KG1 (cell line): ENCODE data around the gene HSPA12B.

ENCODE experiments used
- DNase-seq: peaks from one replicate; lab custom pipeline; 2025; lab: John Stamatoyannopoulos, UW

Gene HSPA12B

GRCh38 chr20:3729811-3730540, 2.5 kb upstream of the HSPA12B start:
- no peak for DNase-seq

- no peak for DNase-seq
These were observed 1.4 kb upstream of the HSPA12B start for GRCh38 chr20:3730803-3731672.

DNA sequence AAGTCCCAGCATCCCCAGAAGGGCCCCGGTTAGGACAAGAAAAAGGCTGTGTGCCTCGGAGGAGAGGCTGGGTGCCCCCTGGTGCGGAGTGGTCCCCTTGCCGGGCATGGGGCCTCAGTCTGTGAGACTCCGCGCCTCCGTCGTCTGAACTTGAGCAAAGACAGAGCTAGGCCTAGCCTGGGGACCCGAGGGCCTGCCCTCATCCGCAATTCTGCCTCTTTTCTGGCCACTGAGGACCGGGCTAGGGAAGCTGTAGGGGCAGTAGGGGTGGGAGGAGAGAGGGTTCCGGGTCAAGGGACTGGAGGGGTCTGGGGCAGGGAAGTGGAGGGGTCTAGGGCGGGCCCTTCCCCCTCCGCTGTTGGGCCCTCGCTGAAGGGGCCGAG, 550 bp upstream of the HSPA12B start:
- DNase-seq: no peak

- DNase-seq: no peak
These were observed 872 bp downstream of the HSPA12B start for GRCh38 chr20:3733119-3733995.

DNA sequence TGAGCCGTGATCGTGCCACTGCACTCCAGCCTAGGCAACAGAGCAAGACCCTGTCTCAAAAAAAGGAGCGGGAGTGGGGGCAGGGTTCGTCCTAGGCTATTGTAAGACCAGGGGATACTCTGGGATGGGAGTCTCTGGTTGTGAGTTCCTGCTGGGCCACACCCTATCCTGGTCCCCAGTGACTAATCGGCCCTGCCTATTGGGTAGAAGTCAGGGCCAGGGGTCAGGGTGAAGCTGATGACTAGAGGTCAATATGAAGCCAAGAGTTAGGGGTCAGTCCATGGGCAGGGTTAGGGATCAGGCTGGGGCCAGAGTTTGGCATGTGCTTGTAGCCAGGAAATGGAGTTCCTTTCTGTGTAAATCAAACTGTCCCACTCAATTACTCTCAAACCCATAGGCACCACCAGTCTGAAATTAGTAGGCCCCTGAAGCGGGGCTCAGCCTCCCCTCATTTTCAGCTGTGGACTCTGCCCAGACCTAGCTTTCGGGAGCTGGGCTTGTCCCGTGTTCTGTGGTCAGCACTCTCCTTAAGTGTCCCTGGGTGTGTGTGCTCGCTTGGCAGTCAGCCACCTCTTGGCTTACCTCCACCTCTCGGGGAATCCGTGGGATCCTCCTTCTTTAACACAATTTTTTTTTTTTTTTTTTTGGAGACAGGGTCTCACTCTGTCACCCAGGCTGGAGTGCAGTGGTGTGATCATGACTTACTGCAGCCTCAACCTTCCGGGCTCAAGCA, 1.8 kb downstream of the HSPA12B start:
- no peak for DNase-seq

DNA sequence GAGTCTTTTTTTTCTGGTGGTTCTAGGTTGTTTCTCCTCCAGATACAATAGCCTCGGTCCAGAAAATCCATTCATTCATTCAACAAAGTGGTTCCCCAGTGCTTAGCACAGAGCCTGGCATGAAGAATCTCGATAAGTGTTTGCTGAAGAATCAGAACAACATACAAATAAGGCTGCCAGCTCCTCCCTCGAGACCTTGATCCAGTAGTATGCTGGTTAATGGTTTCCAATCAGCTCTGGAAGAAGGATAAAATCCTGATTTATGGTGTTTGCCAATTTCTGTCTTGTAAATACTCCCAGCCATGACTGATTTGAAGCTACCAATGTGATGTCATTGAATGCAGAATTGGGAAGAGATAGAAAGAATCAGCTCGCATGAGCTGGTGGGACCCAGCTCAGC, 3.3 kb downstream of the HSPA12B start:
- DNase-seq: no peak

GRCh38 chr20:3738111-3739053, 5.9 kb downstream of the HSPA12B start:
- no peak for DNase-seq

DNA sequence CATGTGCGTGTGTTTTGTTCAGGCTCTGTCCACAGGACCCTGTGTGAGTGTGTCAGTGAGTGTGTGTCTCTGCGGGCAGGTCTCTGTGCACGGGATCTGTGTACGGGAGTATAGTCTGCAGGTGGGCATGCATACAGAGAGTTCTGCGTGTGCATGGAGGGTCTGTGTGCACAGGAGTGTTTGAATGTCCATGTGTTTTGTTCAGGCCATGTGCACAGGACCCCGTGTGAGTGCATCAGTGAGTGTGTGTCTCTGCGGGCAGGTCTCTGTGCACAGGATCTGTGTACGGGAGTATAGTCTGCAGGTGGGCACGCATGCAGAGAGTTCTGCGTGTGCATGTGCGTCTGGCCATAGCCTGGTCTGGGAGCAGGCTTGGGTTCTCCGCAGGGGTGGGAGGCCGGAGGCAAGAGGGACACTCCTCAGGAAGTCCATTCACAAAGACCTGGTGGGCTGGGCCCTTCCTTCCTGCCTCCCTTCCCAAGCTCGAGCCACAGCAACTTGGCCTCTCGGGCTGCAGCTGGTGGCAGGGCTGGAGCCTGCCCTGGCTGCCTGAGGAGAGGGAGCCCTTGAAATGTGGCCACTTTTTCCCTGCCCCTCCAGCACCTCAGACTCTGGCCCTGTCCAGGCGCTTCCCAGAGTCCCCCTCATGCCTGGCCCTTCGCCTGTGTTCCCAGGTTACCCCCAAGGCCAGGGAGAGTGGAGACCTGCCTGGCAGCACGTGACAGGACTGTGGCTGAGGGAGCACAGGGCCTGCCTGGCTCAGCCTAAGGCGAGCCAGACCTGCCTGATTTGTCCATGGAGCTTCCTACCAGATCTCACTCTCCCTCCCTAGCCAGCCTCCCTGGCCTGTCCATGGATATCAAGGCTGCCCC, 6.8 kb downstream of the HSPA12B start:
- no peak for DNase-seq

- DNase-seq: no peak
These were observed 7.5 kb downstream of the HSPA12B start for GRCh38 chr20:3739926-3740451.

DNA sequence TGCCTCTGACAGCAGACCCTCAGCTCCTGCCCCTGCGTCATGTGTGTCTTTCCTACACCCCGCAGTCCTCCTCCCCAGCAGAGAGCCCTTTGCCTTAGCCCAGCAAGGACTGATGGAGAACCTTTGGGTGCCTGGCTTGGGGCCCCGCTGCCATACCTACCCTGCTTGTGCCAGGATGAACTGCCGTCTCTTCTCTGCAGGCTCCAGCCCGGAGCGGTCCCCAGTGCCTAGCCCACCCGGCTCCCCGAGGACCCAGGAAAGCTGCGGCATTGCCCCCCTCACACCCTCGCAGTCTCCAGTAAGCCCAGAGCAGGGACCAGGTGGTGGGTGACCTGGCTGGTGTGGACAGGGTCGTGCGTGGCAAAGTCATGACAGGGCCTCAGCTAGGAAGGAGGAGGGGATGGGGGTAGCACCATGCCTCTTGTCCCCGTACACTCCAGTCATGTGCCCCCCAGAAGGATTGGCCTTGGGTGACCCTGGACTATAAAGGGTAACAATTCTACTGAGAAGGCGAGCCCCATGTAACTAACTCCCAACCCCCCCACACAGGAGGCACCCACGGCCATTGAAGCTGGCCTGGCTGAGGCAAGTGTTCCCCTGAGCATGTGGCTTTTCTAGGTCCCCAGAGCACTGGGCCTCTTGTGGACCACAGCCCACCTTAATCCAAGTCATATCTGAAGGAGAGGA, 8.3 kb downstream of the HSPA12B start:
- DNase-seq: no peak

GRCh38 chr20:3741836-3742458, 9.5 kb downstream of the HSPA12B start:
- DNase-seq: no peak

DNA sequence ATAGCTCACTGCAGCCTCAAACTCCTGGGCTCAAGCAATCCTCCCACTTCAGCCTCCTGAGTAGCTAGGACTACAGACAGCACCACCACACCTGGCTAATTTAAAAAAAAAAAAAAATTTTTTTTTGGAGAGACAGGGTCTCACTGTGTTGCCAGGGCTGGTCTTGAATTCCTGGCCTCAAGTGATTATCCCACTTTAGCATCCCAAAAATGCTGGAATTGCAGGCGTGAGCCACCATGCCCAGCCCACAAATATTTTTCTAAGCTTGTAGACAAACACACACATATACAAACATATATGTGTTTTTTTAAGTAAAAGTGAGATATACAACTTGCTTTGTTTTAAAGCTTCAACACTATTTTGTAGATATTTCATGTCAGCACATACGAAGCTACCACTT, 10.8 kb downstream of the HSPA12B start:
- no peak for DNase-seq

DNA sequence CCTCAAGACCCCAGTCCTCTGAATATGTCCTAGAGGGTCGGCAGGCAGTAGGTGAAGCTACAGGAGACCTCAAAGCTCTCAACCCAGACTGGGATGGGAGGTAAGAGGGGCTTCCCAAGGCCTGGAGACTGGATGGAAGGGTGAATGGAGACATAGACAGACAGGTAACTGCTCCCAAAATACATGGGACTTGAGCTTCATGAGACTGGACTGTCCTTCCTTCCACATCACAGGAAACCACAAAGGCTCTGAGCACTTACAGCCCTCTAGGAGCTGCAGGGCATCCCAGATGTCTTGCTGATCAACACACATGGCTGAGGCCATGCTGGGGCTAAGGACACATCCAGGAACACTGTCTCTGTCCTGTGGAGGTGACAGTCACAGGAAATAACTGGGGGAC, 11.6 kb downstream of the HSPA12B start:
- DNase-seq: no peak

GRCh38 chr20:3744806-3745685, 12.6 kb downstream of the HSPA12B start:
- DNase-seq: no peak

GRCh38 chr20:3745686-3746173, 13.2 kb downstream of the HSPA12B start:
- no peak for DNase-seq

DNA sequence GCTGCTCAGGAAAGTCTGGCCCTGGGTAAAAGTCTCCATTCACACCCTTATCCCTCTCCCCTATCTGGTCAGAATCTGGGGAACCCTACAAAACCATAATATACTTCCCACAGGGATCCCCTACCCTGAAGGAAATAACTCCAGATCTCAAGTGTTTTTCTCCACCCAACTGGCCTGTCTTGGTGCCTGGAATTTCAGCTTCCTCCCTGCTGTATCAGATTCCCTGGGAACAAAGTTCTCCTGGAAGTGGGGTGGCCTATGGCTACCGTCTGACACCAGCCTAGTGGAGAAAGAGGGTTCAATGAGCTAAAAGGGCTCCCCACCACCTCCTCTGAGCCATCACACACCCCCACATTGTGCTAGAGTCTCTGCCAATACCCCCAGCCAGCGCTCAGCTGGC, 15.0 kb downstream of the HSPA12B start:
- no peak for DNase-seq

GRCh38 chr20:3748073-3748472, 15.6 kb downstream of the HSPA12B start:
- no peak for DNase-seq
